ENCODE data around the gene LDLRAD4.

- no peak for TF ChIP-seq CTCF (conservative IDR thresholded peaks at IDR 0.05; ENCODE audit: low read depth, low read length)
- TF ChIP-seq EZH2 (IDR thresholded peaks at IDR 0.05; ENCODE audit: borderline replicate concordance, low read depth, low read length, poor library complexity, severe bottlenecking) = no peak
Observed at GRCh38 chr18:13553449-13553848, 334.9 kb downstream of the LDLRAD4 start.

Measured in A673 (cell line).